DMS 273 treated with DMSO at 0.1 percent for 48 hours (cell line): Measurements from ENCODE around the gene U2AF2.

ENCODE experiments used
- DNase-seq: peaks from one replicate; lab custom pipeline; 2025; lab: John Stamatoyannopoulos, UW

Gene U2AF2

GRCh38 chr19:55656988-55657747 is 2.3 kb downstream of the U2AF2 start:
- DNase-seq = no peak

GRCh38 chr19:55658846-55659459 is 4.1 kb downstream of the U2AF2 start:
- DNase-seq = no peak

- DNase-seq = no peak
Measured at GRCh38 chr19:55659822-55660221, 5.0 kb downstream of the U2AF2 start.

GRCh38 chr19:55660404-55660803 is 5.6 kb downstream of the U2AF2 start:
- no peak for DNase-seq

GRCh38 chr19:55660991-55661390 is 6.2 kb downstream of the U2AF2 start:
- no peak for DNase-seq

- DNase-seq = no peak
Measured at GRCh38 chr19:55661826-55662225, 7.0 kb downstream of the U2AF2 start.

GRCh38 chr19:55663846-55664536 is 9.2 kb downstream of the U2AF2 start:
- DNase-seq = no peak

- no peak for DNase-seq
Measured at GRCh38 chr19:55666343-55667005, 11.6 kb downstream of the U2AF2 start.

GRCh38 chr19:55667006-55667381 is 12.2 kb downstream of the U2AF2 start:
- DNase-seq = no peak

- no peak for DNase-seq
Measured at GRCh38 chr19:55667511-55667910, 12.7 kb downstream of the U2AF2 start.

GRCh38 chr19:55667958-55668357 is 13.1 kb downstream of the U2AF2 start:
- DNase-seq = no peak

GRCh38 chr19:55668603-55669348 is 13.9 kb downstream of the U2AF2 start:
- no peak for DNase-seq

- DNase-seq = no peak
Measured at GRCh38 chr19:55669418-55670279, 14.8 kb downstream of the U2AF2 start.

GRCh38 chr19:55670280-55671053 is 15.6 kb downstream of the U2AF2 start:
- no peak for DNase-seq

- no peak for DNase-seq
Measured at GRCh38 chr19:55671054-55671378, 16.2 kb downstream of the U2AF2 start.

- DNase-seq = no peak
Measured at GRCh38 chr19:55672418-55672817, 17.6 kb downstream of the U2AF2 start.

- DNase-seq = no peak
Measured at GRCh38 chr19:55673465-55673864, 18.6 kb downstream of the U2AF2 start.

- no peak for DNase-seq
Measured at GRCh38 chr19:55673889-55674288, 19.1 kb downstream of the U2AF2 start.

- DNase-seq = no peak
Measured at GRCh38 chr19:55674459-55674840, 19.6 kb downstream of the U2AF2 start.
